Lower leg skin (tissue), 3 donors: ENCODE data around the gene SLC29A1.

Experiments
- POLR2A ChIP-seq, 2 donors: fragments of 450-650 bp; IDR thresholded peaks; one replicate each; pipeline ENCODE4 v1.6.1; 2016 to 2017; ENCODE audit warnings: antibody characterized with exemption in 2 of 2, mild to moderate bottlenecking in 1 of 2, moderate library complexity in 1 of 2
- TF ChIP-seq, protein P1 (sequence below), 3 donors: fragments of 450-650 bp; IDR thresholded peaks; one replicate each; pipeline ENCODE4 v1.5.1; 2016; ENCODE audit warnings: antibody characterized with exemption in 3 of 3, mild to moderate bottlenecking in 3 of 3, moderate library complexity in 2 of 3

DNA sequence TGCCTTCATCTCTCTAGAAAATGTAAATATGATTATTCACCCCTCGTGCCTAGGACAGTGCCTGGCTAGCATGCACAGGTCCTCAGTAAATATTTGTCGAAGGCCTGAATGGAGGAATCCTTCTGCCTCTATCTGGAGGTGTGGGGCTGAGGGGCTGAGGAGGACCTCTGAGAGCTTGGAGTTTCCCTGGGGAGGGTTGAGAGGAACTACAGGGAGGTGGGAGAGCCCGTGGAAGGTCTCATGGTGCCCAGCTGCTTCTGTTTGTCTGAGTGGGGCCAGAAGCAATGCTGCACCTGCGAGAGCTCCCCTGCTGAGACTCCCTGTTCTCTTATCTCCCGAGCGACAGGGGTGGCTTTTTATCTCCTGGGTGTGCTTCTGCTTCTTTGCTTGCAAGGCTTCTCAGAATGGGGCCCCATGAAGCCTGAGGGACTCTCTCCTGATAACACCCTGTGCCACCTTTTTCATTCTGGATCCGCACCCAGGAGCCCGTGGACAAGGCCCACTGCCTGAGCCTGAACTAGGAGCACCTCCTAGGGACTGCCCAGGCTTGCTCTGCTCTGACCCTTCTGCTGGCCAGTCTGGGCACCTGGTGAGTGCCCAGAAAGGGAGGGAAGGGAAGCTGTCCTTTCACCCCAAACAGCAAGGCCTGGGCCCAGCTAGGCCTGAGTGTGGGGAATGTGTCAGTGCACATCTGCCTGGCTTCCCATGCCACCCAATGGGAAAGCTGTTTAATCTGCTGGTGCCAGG lies 2.4 kb downstream of the SLC29A1 start:
- TF ChIP-seq, protein P1, sequence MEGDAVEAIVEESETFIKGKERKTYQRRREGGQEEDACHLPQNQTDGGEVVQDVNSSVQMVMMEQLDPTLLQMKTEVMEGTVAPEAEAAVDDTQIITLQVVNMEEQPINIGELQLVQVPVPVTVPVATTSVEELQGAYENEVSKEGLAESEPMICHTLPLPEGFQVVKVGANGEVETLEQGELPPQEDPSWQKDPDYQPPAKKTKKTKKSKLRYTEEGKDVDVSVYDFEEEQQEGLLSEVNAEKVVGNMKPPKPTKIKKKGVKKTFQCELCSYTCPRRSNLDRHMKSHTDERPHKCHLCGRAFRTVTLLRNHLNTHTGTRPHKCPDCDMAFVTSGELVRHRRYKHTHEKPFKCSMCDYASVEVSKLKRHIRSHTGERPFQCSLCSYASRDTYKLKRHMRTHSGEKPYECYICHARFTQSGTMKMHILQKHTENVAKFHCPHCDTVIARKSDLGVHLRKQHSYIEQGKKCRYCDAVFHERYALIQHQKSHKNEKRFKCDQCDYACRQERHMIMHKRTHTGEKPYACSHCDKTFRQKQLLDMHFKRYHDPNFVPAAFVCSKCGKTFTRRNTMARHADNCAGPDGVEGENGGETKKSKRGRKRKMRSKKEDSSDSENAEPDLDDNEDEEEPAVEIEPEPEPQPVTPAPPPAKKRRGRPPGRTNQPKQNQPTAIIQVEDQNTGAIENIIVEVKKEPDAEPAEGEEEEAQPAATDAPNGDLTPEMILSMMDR (IDR thresholded peaks at IDR 0.05) = no peak
- no peak for TF ChIP-seq POLR2A (IDR thresholded peaks at IDR 0.05)
